Smooth muscle cell (in vitro differentiated cells): Measurements from ENCODE around the gene RAB31. TPM values are rescaled to one million over a fixed set of nuclear protein-coding genes. Genes with fewer than 3 reads are reported as not detected.

Source experiments
- DNase-seq: peaks from one replicate; lab custom pipeline; 2025; ENCODE audit not compliant: unreplicated experiment; lab: John Stamatoyannopoulos, UW
- H2AFZ ChIP-seq: fragments of 200-600 bp; sonication (generic); 2 replicates; pipeline ENCODE4 v1.6.0; 2016; ENCODE audit warnings: antibody characterized with exemption, low read depth, mild to moderate bottlenecking
- H3F3A ChIP-seq: fragments of 200-600 bp; sonication (generic); 2 replicates; pipeline ENCODE4 v1.6.0; 2017; ENCODE audit warnings: antibody characterized with exemption, low read depth
- H3K27ac ChIP-seq: fragments of 200-600 bp; sonication (generic); 2 replicates; pipeline ENCODE4 v1.5.1; 2016; ENCODE audit warnings: low read depth, mild to moderate bottlenecking
- H3K27me3 ChIP-seq: fragments of 200-600 bp; sonication (generic); 2 replicates; pipeline ENCODE4 v1.6.1; 2016; ENCODE audit warnings: low read depth, mild to moderate bottlenecking
- H3K36me3 ChIP-seq: fragments of 200-600 bp; sonication (generic); 2 replicates; pipeline ENCODE4 v1.5.1; 2016; ENCODE audit warnings: low read depth
- H3K4me1 ChIP-seq: fragments of 200-600 bp; sonication (generic); 2 replicates; pipeline ENCODE4 v1.5.1; 2016; ENCODE audit warnings: low read depth
- H3K4me2 ChIP-seq: fragments of 200-600 bp; sonication (generic); 2 replicates; pipeline ENCODE4 v1.6.0; 2016; ENCODE audit warnings: mild to moderate bottlenecking
- H3K4me3 ChIP-seq: fragments of 200-600 bp; sonication (generic); 2 replicates; pipeline ENCODE4 v1.5.1; 2016; ENCODE audit warnings: mild to moderate bottlenecking
- H3K79me2 ChIP-seq: fragments of 200-600 bp; sonication (generic); 2 replicates; pipeline ENCODE4 v1.6.0; 2016; ENCODE audit warnings: low read depth, mild to moderate bottlenecking
- H3K9ac ChIP-seq: fragments of 200-600 bp; sonication (generic); 2 replicates; pipeline ENCODE4 v1.6.0; 2016; ENCODE audit warnings: low read depth
- H3K9me3 ChIP-seq: fragments of 200-600 bp; sonication (generic); replicated peaks from 2 replicates; pipeline ENCODE4 v1.5.1; 2016; ENCODE audit warnings: low read depth
- H4K20me1 ChIP-seq: fragments of 200-600 bp; sonication (generic); 2 replicates; pipeline ENCODE4 v1.6.0; 2016; ENCODE audit warnings: low read depth
- WGBS: methylation state at CpG from one replicate; pipeline ENCODE4 v1.1.7; 2016; ENCODE audit warnings: low lambda C conversion rate; 5-methylcytosine and 5-hydroxymethylcytosine counted together
- polyA plus RNA-seq: library from polyadenylated mRNA; unstranded; fragments of >200 nt; fragmentation: Nextera tagmentation; extraction: Ambion mirVana; gene quantifications from 2 replicates; pipeline ENCODE4 v1.2.1, GENCODE V29; 2016
- total RNA-seq: library from RNA; depleted of rRNA; stranded (reverse); fragments of >200 nt; gene quantifications from 2 replicates; pipeline ENCODE4 v1.2.3, GENCODE V29; 2014
- TF ChIP-seq, protein P1 (sequence below): fragments of 200-600 bp; sonication (generic); IDR thresholded peaks from 2 replicates; pipeline ENCODE4 v1.5.1; 2017; ENCODE audit warnings: borderline replicate concordance, mild to moderate bottlenecking, antibody characterized with exemption; ENCODE audit not compliant: insufficient read depth, poor library complexity, severe bottlenecking

Gene RAB31
- total and polyA plus RNA-seq, 2 experiments from 2014 or later, result 116 to 414 TPM

DNA sequence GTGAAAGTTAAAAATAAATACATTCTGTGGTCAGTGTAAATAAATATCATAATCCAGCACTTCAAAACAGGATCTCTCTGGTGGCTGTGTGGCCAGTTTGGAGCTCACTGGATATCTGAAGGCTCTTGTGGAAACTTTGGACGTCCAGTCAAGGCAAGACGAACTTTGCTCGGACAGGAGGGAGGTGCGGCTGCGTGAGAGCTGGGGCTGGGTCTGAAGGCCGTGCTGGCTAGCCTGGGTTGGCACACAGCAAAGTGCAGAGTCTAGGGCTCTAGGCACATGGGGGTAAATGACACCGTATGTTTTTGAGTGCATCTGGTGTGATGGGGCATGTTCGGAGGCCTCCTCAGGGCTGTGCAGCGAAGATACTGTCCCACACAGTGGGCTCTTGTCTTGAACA lies 98.8 kb downstream of the RAB31 start:
- 76% methylated on average over 9 of the region's 9 CpGs for WGBS
- H2AFZ ChIP-seq, result no peak overlapping the region
- no peaks in the 10 kb centered on the region for H3K36me3 ChIP-seq
- H3K9ac ChIP-seq, result no peak overlapping the region
- DNase-seq, result no peak
- no peak overlapping the region for H3K4me3 ChIP-seq
- peaks cover 46% of the 10 kb centered on the region for H3K79me2 ChIP-seq
- no peaks in the 10 kb centered on the region for H3K27me3 ChIP-seq
- H3K4me1 ChIP-seq, result peaks cover 31% of the 10 kb centered on the region
- H4K20me1 ChIP-seq, result peaks cover 83% of the 10 kb centered on the region
- peaks cover 16% of the 10 kb centered on the region for H3F3A ChIP-seq
- no peak overlapping the region for H3K27ac ChIP-seq
- H3K4me2 ChIP-seq, result no peak overlapping the region
- no peaks in the 10 kb centered on the region for H3K9me3 ChIP-seq
- TF ChIP-seq, protein P1, sequence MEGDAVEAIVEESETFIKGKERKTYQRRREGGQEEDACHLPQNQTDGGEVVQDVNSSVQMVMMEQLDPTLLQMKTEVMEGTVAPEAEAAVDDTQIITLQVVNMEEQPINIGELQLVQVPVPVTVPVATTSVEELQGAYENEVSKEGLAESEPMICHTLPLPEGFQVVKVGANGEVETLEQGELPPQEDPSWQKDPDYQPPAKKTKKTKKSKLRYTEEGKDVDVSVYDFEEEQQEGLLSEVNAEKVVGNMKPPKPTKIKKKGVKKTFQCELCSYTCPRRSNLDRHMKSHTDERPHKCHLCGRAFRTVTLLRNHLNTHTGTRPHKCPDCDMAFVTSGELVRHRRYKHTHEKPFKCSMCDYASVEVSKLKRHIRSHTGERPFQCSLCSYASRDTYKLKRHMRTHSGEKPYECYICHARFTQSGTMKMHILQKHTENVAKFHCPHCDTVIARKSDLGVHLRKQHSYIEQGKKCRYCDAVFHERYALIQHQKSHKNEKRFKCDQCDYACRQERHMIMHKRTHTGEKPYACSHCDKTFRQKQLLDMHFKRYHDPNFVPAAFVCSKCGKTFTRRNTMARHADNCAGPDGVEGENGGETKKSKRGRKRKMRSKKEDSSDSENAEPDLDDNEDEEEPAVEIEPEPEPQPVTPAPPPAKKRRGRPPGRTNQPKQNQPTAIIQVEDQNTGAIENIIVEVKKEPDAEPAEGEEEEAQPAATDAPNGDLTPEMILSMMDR, result no peak

- Histone ChIP-seq H3K36me3 (no peaks in the 10 kb centered on the region), H3F3A (peaks cover 12% of the 10 kb centered on the region), H3K4me2 (peak overlapping the region; percentile 59), H3K27me3 (no peaks in the 10 kb centered on the region), H4K20me1 (peaks cover 80% of the 10 kb centered on the region), H3K79me2 (peaks cover 44% of the 10 kb centered on the region), H3K9me3 (no peaks in the 10 kb centered on the region), H3K4me3 (no peak overlapping the region), H3K9ac (no peak overlapping the region), H3K4me1 (peaks cover 20% of the 10 kb centered on the region), H2AFZ (no peak overlapping the region), H3K27ac (peak overlapping the region; percentile 13)
- TF ChIP-seq, protein P1, result no peak
- WGBS, result 59% methylated on average over 21 of the region's 21 CpGs
- no peak for DNase-seq
These were observed 100.5 kb downstream of the RAB31 start for GRCh38 chr18:9808295-9809241.

GRCh38 chr18:9809697-9810096 lies 101.6 kb downstream of the RAB31 start:
- no peaks in the 10 kb centered on the region for H3K9me3 ChIP-seq
- 87% methylated on average over 6 of the region's 6 CpGs for WGBS
- H4K20me1 ChIP-seq, result peaks cover 82% of the 10 kb centered on the region
- no peak overlapping the region for H3K27ac ChIP-seq
- H3K36me3 ChIP-seq, result no peaks in the 10 kb centered on the region
- no peaks in the 10 kb centered on the region for H3K27me3 ChIP-seq
- TF ChIP-seq, protein P1, result no peak
- no peak overlapping the region for H3K9ac ChIP-seq
- peaks cover 15% of the 10 kb centered on the region for H3F3A ChIP-seq
- H3K4me3 ChIP-seq, result no peak overlapping the region
- H3K79me2 ChIP-seq, result peaks cover 39% of the 10 kb centered on the region
- no peak overlapping the region for H3K4me2 ChIP-seq
- peaks cover 16% of the 10 kb centered on the region for H3K4me1 ChIP-seq
- no peak for DNase-seq
- no peak overlapping the region for H2AFZ ChIP-seq
